Anterior cingulate cortex (tissue), 58 donors: ENCODE results near the gene TRIP10.
A peak's percentile ranks its signal among the peaks of the same experiment; 100 is the strongest.
"Not testable (repeated sequence)": the region's sequence is repeated elsewhere in the genome, so short reads cannot be mapped to it uniquely, and the experiment has no call there.

ENCODE experiments used
- DNase-seq, 58 donors: peaks; one replicate each; lab custom pipeline; 2025; lab: John Stamatoyannopoulos, UW

TRIP10 gene

DNA sequence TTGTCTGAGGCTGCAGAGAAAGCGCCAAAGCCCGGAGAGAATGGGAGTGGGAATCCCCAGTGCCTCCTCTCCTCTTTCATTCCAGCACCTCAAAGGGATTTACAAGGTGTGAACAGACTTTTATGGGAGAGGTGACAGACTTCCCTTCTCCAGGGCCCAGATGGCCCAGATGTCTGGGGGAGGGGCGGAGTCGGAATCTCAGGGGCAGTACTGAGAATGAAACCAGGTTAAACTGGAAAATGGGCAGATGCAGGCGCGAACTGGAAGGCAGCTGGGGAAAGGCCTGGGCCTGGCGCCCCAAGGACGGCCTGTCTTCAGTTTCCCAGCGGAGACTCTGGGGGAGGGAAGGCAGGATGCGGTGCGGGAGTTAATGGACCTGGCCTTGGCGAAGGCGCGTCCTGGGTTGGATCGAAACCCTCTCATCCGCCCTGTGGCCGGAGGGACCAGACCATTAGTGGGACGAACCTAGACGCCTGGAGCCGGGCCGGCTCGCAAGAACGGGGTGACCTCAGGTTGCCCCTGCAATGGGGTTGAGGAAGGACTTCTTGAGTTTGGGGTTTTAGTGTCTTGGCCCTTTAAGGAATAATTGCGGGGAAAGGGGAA lies 592 bp upstream of the TRIP10 start:
- DNase-seq, result peak in 3 of 58 donors; percentile 40 to 54 (median 54)

DNA sequence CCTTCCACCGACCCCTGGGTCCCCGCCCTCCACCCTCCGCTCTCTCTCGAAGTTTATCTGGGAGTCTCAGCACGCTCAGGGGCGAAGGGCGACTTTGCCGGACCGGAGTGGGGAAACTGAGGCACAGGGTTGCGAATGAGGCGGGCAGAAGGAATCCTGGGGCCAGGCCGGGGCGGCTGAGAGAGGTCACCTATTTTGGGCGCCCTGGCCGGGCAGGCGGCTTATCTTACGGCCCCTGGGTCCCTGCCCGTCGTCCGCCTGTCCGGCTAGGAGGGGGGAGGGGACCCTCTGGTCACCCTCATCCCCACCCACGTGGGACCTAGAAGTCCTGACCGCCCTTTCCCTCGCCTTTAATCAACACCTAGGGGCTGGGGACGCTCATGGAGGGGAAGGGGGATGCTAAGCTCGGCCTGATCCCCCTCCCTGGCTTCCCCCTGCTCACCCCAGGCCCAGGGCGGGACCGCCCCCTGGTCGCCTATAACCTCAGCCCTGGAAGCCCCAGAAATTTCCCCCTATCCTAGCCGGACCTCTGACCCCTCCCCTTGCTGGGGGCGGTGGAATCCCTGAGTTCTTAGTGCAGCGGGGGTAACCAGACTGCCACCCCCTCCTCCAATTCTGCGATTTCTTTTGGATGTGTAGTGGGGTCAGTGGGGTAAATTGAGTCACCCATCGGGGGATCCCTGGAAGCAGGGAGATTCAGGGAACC lies 556 bp downstream of the TRIP10 start:
- no peak for DNase-seq

DNA sequence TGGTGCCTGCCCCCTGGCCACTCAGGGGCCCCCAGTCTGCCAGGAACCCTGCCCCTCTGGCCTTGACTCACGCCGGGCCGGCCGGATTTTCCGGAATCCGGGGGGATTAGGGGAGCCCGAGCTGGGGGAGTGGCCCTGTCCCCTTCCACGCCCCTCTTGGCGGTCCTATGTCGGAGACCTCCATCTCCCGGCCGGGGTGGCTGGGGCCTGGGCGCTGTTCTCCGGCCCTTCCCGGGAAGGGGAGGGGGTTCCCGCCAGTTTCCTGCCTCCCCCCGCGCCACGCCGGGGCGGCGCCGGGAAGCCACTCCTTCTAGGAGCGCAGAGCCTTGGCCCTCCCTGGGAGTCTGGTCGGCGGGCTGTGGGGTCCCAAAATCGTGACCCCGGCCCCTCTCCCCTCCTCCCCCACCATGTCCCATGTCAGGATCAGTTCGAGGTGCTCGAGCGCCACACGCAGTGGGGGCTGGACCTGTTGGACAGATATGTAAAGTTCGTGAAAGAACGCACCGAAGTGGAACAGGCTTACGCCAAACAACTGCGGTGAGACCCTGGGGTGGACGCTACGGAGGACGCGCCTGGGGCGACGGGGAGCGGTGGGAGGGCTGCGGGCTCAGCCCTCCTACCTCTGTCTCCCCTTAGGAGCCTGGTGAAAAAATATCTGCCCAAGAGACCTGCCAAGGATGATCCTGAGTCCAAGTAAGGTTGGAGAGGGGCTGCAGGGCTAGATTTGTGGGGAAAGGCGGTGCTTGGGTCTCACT lies 1.3 kb downstream of the TRIP10 start:
- peak in 3 of 58 donors; percentile 15 to 30 (median 18) for DNase-seq

DNA sequence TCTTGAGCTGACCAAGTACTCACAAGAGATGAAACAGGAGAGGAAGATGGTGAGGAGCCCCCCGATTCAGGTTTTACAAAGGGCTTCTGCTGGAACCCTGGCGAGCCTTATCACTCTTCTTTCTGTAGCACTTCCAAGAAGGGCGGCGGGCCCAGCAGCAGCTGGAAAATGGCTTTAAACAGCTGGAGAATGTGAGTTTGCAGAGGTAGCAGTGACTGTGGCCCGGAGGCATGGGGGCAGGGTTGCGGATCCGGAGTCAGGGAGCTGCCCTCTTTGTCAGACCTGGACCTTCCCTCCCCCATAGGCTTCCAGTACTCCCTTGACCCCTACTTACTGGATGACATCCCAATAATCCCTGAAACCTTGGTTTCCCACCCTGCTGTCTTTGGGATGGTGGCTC lies 3.6 kb downstream of the TRIP10 start:
- DNase-seq, result no peak

DNA sequence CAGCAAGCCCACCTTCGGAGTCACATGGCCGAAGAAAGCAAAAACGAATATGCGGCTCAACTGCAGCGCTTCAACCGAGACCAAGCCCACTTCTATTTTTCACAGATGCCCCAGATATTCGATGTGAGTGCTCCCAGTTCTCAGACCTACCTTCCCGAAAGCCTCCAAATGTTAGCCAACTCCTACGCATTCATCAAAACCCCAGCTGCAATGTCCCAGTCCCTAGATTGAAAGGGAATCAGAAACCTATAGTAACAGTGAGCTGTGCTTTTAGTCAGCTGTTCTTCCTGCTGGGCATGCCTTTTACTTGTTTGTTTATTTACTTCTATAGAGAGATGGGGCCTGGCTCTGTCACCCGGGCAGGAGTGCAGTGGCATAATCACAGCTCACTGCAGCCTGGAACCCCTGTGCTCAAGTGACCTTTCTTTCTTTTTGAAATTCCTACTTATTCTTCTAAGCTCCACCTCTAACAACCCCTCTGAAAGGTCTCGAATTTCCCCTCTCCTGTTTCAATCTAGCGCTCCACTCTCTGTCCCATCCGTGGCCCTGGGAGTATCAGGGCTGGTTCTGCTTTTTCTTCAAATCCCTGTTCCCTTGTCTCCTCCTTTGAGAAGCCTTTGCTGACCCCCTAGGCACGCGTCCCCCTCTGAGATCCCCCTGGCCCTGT lies 4.4 kb downstream of the TRIP10 start:
- no peak for DNase-seq

DNA sequence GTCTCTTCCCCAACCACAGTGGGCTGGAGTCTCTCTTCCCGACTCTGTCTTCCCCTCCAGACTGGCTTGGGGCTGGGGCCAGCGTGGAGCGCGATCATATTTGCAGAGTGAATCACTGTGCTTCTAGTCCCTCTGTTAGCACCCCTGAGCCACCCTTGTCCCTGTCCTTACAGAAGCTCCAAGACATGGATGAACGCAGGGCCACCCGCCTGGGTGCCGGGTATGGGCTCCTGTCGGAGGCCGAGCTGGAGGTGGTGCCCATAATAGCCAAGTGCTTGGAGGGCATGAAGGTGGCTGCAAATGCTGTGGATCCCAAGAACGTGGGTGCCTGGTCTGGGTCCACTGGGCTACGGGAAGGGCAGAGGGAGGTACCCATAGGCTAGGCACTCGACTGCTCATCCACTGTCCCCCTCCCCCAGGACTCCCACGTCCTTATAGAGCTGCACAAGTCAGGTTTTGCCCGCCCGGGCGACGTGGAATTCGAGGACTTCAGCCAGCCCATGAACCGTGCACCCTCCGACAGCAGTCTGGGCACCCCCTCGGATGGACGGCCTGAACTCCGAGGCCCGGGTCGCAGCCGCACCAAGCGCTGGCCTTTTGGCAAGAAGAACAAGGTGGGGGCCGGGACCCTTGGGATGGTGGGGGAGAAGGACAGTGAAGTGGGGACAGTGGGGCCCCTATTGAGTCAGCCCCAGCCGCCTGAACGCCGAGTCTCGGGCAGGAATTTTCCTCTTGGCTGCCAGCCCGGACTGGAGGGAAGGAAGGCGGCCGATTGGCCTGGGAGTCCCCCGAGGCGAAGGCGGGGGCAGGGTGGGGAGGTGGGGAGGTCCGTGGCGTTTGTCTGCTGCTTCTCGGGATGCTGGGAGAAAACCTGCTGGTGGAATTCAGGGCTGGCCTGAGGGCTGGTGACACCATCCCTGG lies 5.2 kb downstream of the TRIP10 start:
- DNase-seq, result peak in 46 of 58 donors; percentile 5 to 78 (median 41)

DNA sequence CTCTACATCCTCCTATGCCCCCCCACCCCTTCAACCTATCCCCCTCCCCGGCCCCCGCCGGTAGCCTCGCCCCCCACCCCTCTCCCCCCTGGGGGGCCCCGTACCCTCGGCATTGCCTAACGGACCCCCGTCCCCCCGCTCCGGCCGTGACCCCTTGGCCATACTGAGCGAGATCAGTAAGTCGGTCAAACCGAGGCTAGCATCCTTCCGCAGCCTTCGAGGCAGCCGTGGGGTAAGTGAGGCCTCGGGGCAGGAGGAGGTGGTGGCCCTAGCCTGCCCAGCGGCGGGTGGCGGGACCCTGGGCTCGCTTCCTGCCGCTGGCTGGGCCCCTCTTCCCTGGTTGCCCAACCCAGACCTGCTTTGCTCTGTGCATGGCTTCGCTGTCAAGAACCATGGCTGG lies 6.5 kb downstream of the TRIP10 start:
- no peak for DNase-seq

DNA sequence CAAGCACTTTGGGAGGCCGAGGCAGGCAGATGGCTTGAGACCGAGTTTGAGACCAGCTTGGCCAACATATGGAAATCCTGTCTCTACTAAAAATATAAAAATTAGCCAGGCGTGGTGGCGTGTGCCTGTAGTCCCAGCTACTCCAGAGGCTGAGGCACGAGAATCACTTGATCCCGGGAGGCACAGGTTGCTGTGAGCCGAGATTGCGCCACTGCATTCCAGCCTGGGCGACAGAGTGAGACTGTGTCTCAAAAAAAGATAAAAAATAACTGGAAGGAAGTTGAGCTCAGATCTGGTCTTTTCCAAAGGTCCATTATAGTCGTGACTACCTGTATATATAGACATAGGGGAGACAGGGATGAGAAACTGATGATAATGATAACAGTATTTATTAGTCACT lies 9.1 kb downstream of the TRIP10 start:
- not testable (repeated sequence) for DNase-seq

DNA sequence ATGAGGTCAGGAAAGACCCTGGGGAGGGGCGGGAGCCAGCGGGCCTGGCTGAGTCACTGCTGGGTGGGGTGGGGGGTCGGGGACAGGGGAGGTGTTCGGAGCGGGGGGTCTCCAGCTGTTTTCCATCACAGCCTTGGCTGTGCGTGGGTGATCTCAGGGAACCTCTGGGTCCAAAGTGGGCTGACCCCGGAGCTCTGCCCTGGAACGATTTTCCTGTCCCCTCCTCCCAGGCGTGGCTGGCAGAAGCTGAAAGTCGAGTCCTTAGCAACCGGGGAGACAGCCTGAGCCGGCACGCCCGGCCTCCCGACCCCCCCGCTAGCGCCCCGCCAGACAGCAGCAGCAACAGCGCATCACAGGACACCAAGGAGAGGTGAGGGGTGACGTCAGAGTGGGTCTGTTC lies 10.6 kb downstream of the TRIP10 start:
- DNase-seq, result no peak

DNA sequence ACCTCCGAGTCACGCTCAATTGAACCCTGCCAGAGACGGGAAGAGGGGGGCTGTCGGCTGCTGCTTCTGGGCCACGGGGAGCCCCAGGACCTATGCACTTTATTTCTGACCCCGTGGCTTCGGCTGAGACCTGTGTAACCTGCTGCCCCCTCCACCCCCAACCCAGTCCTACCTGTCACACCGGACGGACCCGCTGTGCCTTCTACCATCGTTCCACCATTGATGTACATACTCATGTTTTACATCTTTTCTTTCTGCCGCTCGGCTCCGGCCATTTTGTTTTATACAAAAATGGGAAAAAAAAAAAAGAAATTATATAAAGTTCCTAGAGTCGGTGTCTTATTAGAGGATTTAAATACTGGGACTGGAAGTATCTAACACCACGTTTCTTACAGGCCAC lies 11.7 kb downstream of the TRIP10 start:
- DNase-seq, result no peak

DNA sequence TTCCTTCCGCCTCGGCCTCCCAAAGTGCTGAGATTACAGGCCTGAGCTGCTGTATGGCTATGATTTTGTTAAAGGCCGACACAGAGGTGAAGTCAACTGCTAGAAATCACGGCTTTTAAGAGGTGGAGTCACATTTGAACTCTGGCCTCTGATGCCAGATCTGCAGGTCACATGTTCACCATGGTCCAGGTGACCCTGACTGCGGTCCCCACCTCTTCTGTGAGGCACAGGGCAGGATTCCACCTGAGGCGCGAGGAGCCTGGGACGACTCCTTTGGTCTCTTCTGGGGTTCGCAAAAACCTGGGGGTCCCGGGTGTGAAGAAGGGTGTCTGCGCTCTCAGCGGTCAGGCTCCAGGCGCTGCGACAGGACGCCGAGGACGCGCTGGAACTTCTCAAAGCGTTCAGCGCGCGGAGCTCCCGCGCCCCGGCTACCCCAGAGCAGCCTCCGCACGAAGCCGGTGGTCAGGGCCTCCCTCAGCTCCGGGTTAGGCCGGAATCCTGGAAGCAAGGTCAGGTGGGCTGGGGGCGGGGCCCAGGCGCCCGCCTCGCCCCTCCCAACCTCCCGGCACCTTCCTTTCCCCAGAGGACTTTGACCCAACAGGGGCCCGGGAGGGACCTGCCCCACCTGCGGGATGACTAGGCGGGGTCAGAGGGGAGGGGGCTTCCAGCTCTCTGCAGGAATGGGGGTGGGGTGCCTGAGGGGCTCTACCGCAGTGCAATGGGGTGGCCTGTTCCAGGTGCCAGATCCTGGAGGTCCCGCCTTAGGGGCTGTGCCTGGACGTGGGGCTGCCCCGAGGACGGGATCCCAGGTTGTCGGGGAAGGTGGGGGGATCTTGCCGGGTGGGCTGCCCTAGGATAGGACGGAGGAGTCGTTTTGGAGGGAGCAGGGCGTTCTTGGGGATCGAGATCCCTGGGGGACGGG lies 13.0 kb downstream of the TRIP10 start:
- DNase-seq, result no peak

DNA sequence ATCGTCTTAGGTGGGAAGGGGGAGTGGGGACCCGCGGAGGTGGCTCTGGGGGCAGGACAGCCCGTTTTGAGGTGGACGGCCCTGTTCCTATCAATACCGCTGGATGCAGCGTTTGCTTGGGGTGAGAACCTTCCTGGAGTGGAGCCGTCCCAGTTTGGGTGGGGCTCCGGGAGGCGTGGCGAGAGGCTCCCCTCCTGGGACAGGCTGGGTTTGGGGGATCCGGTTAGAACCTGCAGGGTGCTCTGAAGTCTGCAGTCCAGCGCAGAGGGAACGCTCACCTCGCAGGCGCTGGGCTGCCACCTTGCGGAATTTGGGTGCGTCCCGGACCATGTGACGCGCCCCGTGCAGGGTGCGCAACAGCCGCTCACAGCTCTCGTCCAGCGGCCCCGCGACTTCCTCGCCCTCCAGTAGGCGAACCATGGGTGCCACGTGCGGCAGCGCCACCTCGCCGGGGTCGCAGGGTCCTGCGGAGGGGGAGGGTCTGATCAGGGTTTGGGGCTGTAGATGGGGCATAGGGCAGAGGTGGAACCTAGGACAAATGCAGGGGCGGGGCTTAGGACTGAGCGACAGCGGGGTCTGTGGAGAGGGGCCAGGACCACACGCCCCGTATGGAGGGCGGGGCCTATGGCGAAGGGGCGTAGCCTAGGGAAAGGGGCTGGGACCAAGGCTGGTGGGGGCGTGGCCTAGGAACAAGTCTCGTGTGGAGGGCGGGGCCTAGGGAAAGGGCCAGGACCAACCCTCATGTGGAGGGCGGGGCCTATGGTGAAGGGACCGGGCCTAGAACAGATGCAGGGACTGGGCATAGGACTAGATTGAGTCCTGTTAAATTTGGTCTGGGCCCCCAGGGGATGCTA lies 13.9 kb downstream of the TRIP10 start:
- DNase-seq, result peak in 4 of 58 donors; percentile 4 to 25 (median 16)

DNA sequence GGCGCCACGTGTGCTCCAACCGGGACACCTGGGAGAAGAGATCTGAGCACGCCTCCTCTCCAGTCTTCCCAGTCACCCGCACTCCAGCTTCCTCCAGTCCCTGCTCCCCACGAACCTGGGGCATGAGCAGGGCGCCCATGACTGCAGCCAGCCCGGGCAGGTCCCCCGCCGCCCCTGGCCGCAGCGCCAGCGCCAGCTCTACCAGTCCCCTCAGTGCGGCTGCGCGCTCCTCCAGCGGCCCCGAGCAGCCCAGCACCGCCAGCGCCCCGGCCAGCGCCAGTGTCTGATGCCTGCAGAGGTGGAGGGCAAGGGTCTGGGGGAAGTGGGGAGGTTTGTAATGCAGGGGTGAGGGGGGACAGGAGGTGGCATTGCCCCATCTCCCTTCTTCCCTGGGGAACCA lies 14.7 kb downstream of the TRIP10 start:
- DNase-seq, result no peak

DNA sequence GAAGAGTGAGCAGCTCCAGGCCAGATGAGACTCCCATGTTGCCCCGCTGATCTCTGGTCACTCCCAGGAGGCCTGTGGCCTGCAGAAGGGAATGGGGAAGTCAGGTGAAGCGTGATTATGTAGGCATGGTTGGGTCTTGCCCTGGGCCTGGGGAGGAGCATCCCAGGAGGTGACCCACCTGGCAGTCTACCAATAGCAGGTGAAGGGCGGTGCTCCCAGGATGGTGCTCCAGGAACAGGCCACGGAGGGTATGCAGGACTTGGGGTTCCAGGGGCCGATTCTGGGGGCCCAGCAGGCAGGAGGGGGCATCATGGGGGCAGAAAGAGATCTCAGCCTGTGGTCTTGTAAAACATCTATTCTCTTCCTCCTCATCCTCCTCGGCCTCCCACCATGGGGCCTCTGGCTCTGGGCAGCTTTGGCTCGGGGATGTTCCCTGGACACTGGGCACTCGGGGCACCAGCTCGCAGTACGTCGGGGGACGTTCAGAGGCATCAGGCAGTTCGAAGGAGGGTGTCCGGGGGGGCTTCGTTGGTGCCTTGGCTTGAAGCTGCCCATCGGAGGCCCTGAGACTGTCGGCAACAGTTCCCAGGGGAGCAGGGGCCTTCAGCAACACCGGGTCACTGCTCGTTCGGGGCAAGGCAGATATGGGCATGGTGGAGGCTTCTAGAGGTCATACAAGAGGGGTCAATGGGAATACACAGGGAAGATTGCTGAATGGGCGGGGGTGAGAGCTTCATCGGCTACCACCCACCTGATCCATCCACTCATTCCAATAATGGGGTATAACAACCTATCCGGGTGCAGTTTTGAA lies 15.4 kb downstream of the TRIP10 start:
- no peak for DNase-seq

DNA sequence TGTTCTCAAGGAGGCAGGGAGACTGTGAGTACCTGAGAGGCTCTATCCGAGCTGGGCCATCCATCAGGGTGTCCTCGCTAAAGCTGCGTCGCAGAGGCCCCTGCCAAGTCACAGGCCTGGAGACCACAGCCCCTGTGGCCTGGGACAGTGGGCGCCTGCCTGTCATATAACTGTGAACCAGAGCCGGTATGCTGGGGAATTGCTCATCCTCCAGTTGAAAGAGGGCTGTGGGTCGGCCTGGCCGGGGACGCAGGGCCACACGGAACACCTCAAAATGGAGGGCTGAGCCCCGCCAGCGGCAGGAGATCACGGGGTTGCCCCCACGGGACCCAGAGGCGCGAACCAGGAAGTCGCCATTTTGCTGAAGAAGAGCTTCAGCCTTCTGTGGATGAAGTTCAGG lies 21.1 kb downstream of the TRIP10 start:
- no peak for DNase-seq

DNA sequence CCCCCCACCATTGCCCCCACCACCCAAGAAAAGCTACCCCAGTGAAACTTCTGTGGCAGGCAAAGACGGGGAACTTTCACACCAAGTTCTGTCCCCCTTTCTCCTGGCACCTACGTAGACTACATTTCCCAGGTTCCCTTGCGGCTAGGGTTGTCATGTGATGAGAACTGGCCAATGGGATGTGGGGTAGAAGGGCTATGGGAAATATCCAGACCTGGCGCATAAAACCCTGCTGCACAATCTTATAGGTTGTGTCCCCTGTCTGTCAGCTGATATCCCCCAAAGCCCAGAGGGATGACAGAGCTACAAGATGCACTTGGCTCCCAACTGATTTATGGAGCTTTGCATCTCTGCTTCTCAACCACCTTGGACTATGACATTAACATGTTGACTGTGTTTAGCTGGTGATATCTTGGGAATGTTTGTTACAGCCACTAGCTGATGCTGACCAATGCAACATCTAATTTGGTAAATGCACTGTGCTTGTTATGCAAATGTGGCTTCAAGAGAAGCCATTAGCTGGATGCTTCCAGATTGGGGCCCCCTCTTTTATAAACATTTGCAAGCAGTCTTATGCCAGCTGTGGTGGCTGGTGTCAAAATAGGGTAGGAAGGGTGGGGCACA lies 21.7 kb downstream of the TRIP10 start:
- DNase-seq, result no peak
